ENCODE measurements around the gene ARSI. TPM values are rescaled to one million over a fixed set of nuclear protein-coding genes. Genes with fewer than 3 reads are reported as not detected.
"Not testable (repeated sequence)": the region's sequence is repeated elsewhere in the genome, so short reads cannot be mapped to it uniquely, and the experiment has no call there.

ARSI gene
- polyA plus RNA-seq, 2 donors, result 0.77 to 1.6 TPM

- 76% methylated on average over 7 of the region's 7 CpGs for WGBS, 2 donors
- Histone ChIP-seq H3K4me1 (ENCODE audit: control insufficient read depth in 2 of 2, insufficient read depth in 2 of 2, low read length in 1 of 2) (no peaks in the 10 kb centered on the region), H3K4me3 (ENCODE audit: low read depth in 1 of 2, low read length in 2 of 2) (no peak overlapping the region), H3K9me3 (ENCODE audit: control insufficient read depth in 2 of 2, insufficient read depth in 1 of 2, low read depth in 1 of 2, low read length in 1 of 2) (no peaks in the 10 kb centered on the region), H3K27ac (ENCODE audit: low read depth in 2 of 2, low read length in 1 of 2) (no peak overlapping the region), H3K36me3 (ENCODE audit: control insufficient read depth in 2 of 2, insufficient read depth in 2 of 2, low read length in 1 of 2) (no peaks in the 10 kb centered on the region), H3K27me3 (ENCODE audit: control insufficient read depth in 1 of 2, insufficient read depth in 2 of 2, low read length in 2 of 2) (no peaks in the 10 kb centered on the region)
These were observed 48.3 kb downstream of the ARSI start for GRCh38 chr5:150254363-150254762.

- Histone ChIP-seq H3K27me3 (ENCODE audit: control insufficient read depth in 1 of 2, insufficient read depth in 2 of 2, low read length in 2 of 2) (no peaks in the 10 kb centered on the region), H3K4me1 (ENCODE audit: control insufficient read depth in 2 of 2, insufficient read depth in 2 of 2, low read length in 1 of 2) (no peaks in the 10 kb centered on the region), H3K27ac (ENCODE audit: low read depth in 2 of 2, low read length in 1 of 2) (no peak overlapping the region), H3K4me3 (ENCODE audit: low read depth in 1 of 2, low read length in 2 of 2) (no peak overlapping the region), H3K9me3 (ENCODE audit: control insufficient read depth in 2 of 2, insufficient read depth in 1 of 2, low read depth in 1 of 2, low read length in 1 of 2) (no peaks in the 10 kb centered on the region), H3K36me3 (ENCODE audit: control insufficient read depth in 2 of 2, insufficient read depth in 2 of 2, low read length in 1 of 2) (no peaks in the 10 kb centered on the region)
- WGBS, 2 donors, result 90% methylated on average over 10 of the region's 10 CpGs
These were observed 49.1 kb downstream of the ARSI start for GRCh38 chr5:150253416-150254208.

GRCh38 chr5:150252489-150252888 is 50.2 kb downstream of the ARSI start:
- 87 to 91% methylated on average over 6 of the region's 6 CpGs for WGBS, 2 donors

GRCh38 chr5:150251504-150251903 is 51.2 kb downstream of the ARSI start:
- Histone ChIP-seq H3K27ac (ENCODE audit: low read depth in 2 of 2, low read length in 1 of 2) (no peak overlapping the region), H3K4me1 (ENCODE audit: control insufficient read depth in 2 of 2, insufficient read depth in 2 of 2, low read length in 1 of 2) (no peaks in the 10 kb centered on the region), H3K36me3 (ENCODE audit: control insufficient read depth in 2 of 2, insufficient read depth in 2 of 2, low read length in 1 of 2) (no peaks in the 10 kb centered on the region), H3K9me3 (ENCODE audit: control insufficient read depth in 2 of 2, insufficient read depth in 1 of 2, low read depth in 1 of 2, low read length in 1 of 2) (no peaks in the 10 kb centered on the region), H3K4me3 (ENCODE audit: low read depth in 1 of 2, low read length in 2 of 2) (no peak overlapping the region), H3K27me3 (ENCODE audit: control insufficient read depth in 1 of 2, insufficient read depth in 2 of 2, low read length in 2 of 2) (no peaks in the 10 kb centered on the region)
- WGBS, 2 donors, result 91 to 93% methylated on average over 7 of the region's 7 CpGs

More at GRCh38 chr5:150252489-150252888, 50.2 kb downstream of the ARSI start:
- no peaks in the 10 kb centered on the region for H3K9me3 ChIP-seq (ENCODE audit: control insufficient read depth in 2 of 2, insufficient read depth in 1 of 2, low read depth in 1 of 2, low read length in 1 of 2)
- H3K27ac ChIP-seq (ENCODE audit: low read depth in 2 of 2, low read length in 1 of 2), result no peak overlapping the region
- H3K36me3 ChIP-seq (ENCODE audit: control insufficient read depth in 2 of 2, insufficient read depth in 2 of 2, low read length in 1 of 2), result no peaks in the 10 kb centered on the region
- H3K4me1 ChIP-seq (ENCODE audit: control insufficient read depth in 2 of 2, insufficient read depth in 2 of 2, low read length in 1 of 2), result no peaks in the 10 kb centered on the region
- no peaks in the 10 kb centered on the region for H3K27me3 ChIP-seq (ENCODE audit: control insufficient read depth in 1 of 2, insufficient read depth in 2 of 2, low read length in 2 of 2)
- no peak overlapping the region for H3K4me3 ChIP-seq (ENCODE audit: low read depth in 1 of 2, low read length in 2 of 2)

- Histone ChIP-seq H3K27ac (ENCODE audit: low read depth in 2 of 2, low read length in 1 of 2) (no peak overlapping the region), H3K36me3 (ENCODE audit: control insufficient read depth in 2 of 2, insufficient read depth in 2 of 2, low read length in 1 of 2) (no peaks in the 10 kb centered on the region), H3K27me3 (ENCODE audit: control insufficient read depth in 1 of 2, insufficient read depth in 2 of 2, low read length in 2 of 2) (no peaks in the 10 kb centered on the region), H3K4me1 (ENCODE audit: control insufficient read depth in 2 of 2, insufficient read depth in 2 of 2, low read length in 1 of 2) (no peaks in the 10 kb centered on the region), H3K4me3 (ENCODE audit: low read depth in 1 of 2, low read length in 2 of 2) (no peak overlapping the region), H3K9me3 (ENCODE audit: control insufficient read depth in 2 of 2, insufficient read depth in 1 of 2, low read depth in 1 of 2, low read length in 1 of 2) (no peaks in the 10 kb centered on the region)
- 75 to 77% methylated on average over 5 of the region's 5 CpGs for WGBS, 2 donors
These were observed 53.0 kb downstream of the ARSI start for GRCh38 chr5:150249744-150250143.

GRCh38 chr5:150248946-150249345 is 53.8 kb downstream of the ARSI start:
- Histone ChIP-seq H3K27ac (ENCODE audit: low read depth in 2 of 2, low read length in 1 of 2) (no peak overlapping the region), H3K4me3 (ENCODE audit: low read depth in 1 of 2, low read length in 2 of 2) (no peak overlapping the region), H3K36me3 (ENCODE audit: control insufficient read depth in 2 of 2, insufficient read depth in 2 of 2, low read length in 1 of 2) (no peaks in the 10 kb centered on the region), H3K4me1 (ENCODE audit: control insufficient read depth in 2 of 2, insufficient read depth in 2 of 2, low read length in 1 of 2) (no peaks in the 10 kb centered on the region), H3K27me3 (ENCODE audit: control insufficient read depth in 1 of 2, insufficient read depth in 2 of 2, low read length in 2 of 2) (no peaks in the 10 kb centered on the region), H3K9me3 (ENCODE audit: control insufficient read depth in 2 of 2, insufficient read depth in 1 of 2, low read depth in 1 of 2, low read length in 1 of 2) (no peaks in the 10 kb centered on the region)
- WGBS, 2 donors, result 94 to 95% methylated on average over 3 of the region's 3 CpGs

GRCh38 chr5:150248493-150248892 is 54.2 kb downstream of the ARSI start:
- not testable (repeated sequence) for H3K4me1 ChIP-seq (ENCODE audit: control insufficient read depth in 2 of 2, insufficient read depth in 2 of 2, low read length in 1 of 2); H3K9me3 ChIP-seq (ENCODE audit: control insufficient read depth in 2 of 2, insufficient read depth in 1 of 2, low read depth in 1 of 2, low read length in 1 of 2); H3K27me3 ChIP-seq (ENCODE audit: control insufficient read depth in 1 of 2, insufficient read depth in 2 of 2, low read length in 2 of 2); H3K4me3 ChIP-seq (ENCODE audit: low read depth in 1 of 2, low read length in 2 of 2); H3K27ac ChIP-seq (ENCODE audit: low read depth in 2 of 2, low read length in 1 of 2); H3K36me3 ChIP-seq (ENCODE audit: control insufficient read depth in 2 of 2, insufficient read depth in 2 of 2, low read length in 1 of 2)
- WGBS, 2 donors, result 92 to 94% methylated on average over 6 of the region's 6 CpGs

GRCh38 chr5:150247726-150248125 is 55.0 kb downstream of the ARSI start:
- H3K4me3 ChIP-seq (ENCODE audit: low read depth in 1 of 2, low read length in 2 of 2), result no peak overlapping the region
- no peak overlapping the region for H3K27ac ChIP-seq (ENCODE audit: low read depth in 2 of 2, low read length in 1 of 2)
- H3K9me3 ChIP-seq (ENCODE audit: control insufficient read depth in 2 of 2, insufficient read depth in 1 of 2, low read depth in 1 of 2, low read length in 1 of 2), result no peaks in the 10 kb centered on the region
- no peaks in the 10 kb centered on the region for H3K4me1 ChIP-seq (ENCODE audit: control insufficient read depth in 2 of 2, insufficient read depth in 2 of 2, low read length in 1 of 2)
- no peaks in the 10 kb centered on the region for H3K36me3 ChIP-seq (ENCODE audit: control insufficient read depth in 2 of 2, insufficient read depth in 2 of 2, low read length in 1 of 2)
- no peaks in the 10 kb centered on the region for H3K27me3 ChIP-seq (ENCODE audit: control insufficient read depth in 1 of 2, insufficient read depth in 2 of 2, low read length in 2 of 2)
- 93 to 95% methylated on average over 9 of the region's 9 CpGs for WGBS, 2 donors

GRCh38 chr5:150246835-150247234 is 55.9 kb downstream of the ARSI start:
- Histone ChIP-seq H3K9me3 (ENCODE audit: control insufficient read depth in 2 of 2, insufficient read depth in 1 of 2, low read depth in 1 of 2, low read length in 1 of 2) (no peaks in the 10 kb centered on the region), H3K27me3 (ENCODE audit: control insufficient read depth in 1 of 2, insufficient read depth in 2 of 2, low read length in 2 of 2) (no peaks in the 10 kb centered on the region), H3K27ac (ENCODE audit: low read depth in 2 of 2, low read length in 1 of 2) (no peak overlapping the region), H3K36me3 (ENCODE audit: control insufficient read depth in 2 of 2, insufficient read depth in 2 of 2, low read length in 1 of 2) (no peaks in the 10 kb centered on the region), H3K4me3 (ENCODE audit: low read depth in 1 of 2, low read length in 2 of 2) (no peak overlapping the region), H3K4me1 (ENCODE audit: control insufficient read depth in 2 of 2, insufficient read depth in 2 of 2, low read length in 1 of 2) (no peaks in the 10 kb centered on the region)
- 49 to 70% methylated on average over 5 of the region's 5 CpGs for WGBS, 2 donors

GRCh38 chr5:150246429-150246828 is 56.3 kb downstream of the ARSI start:
- WGBS, 2 donors, result 91 to 93% methylated on average over 5 of the region's 5 CpGs
- Histone ChIP-seq H3K9me3 (ENCODE audit: control insufficient read depth in 2 of 2, insufficient read depth in 1 of 2, low read depth in 1 of 2, low read length in 1 of 2) (no peaks in the 10 kb centered on the region), H3K27ac (ENCODE audit: low read depth in 2 of 2, low read length in 1 of 2) (no peak overlapping the region), H3K27me3 (ENCODE audit: control insufficient read depth in 1 of 2, insufficient read depth in 2 of 2, low read length in 2 of 2) (no peaks in the 10 kb centered on the region), H3K4me3 (ENCODE audit: low read depth in 1 of 2, low read length in 2 of 2) (no peak overlapping the region), H3K4me1 (ENCODE audit: control insufficient read depth in 2 of 2, insufficient read depth in 2 of 2, low read length in 1 of 2) (no peaks in the 10 kb centered on the region), H3K36me3 (ENCODE audit: control insufficient read depth in 2 of 2, insufficient read depth in 2 of 2, low read length in 1 of 2) (no peaks in the 10 kb centered on the region)

All from esophagus (tissue), 2 donors.